ENCODE results near the gene CPS1. TPM values are rescaled to one million over a fixed set of nuclear protein-coding genes. Genes with fewer than 3 reads are reported as not detected.

Gene CPS1
- total and polyA plus RNA-seq, 2 of the 8 experiments (the other 6 are each of a cell fraction or from before 2014, with no cell fraction given), result 7.9 to 15.7 TPM

DNA sequence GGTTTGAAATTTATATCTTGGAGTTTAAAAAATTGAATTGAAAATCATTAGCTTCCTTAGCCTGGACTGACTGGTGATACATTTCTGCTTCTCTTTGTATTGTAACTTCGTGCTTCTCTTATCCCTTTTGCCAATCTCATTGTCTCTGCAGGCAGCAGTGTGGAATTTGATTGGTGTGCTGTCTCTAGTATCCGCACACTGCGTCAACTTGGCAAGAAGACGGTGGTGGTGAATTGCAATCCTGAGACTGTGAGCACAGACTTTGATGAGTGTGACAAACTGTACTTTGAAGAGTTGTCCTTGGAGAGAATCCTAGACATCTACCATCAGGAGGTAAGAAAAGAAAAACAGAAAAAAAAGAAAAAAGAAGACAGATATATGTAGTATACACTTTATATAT, 85.9 kb downstream of the CPS1 start:
- Histone ChIP-seq H2BK15ac (ENCODE audit: low read length) (no peak overlapping the region), H3K4me2 (ENCODE audit: insufficient read depth in 1 of 2, low read depth in 2 of 2, low read length in 2 of 2) (no peak overlapping the region), H2BK12ac (ENCODE audit: low read depth, low read length) (no peak overlapping the region), H3K79me2 (ENCODE audit: control insufficient read depth in 1 of 2, insufficient read depth in 2 of 2, low read length in 2 of 2) (no peaks in the 10 kb centered on the region), H3K4ac (replicated peaks; ENCODE audit: insufficient read length, low read depth, low read length) (no peak overlapping the region), H2AFZ (ENCODE audit: low read length) (no peak overlapping the region), H3K14ac (ENCODE audit: insufficient read length) (no peak overlapping the region), H2BK120ac (replicated peaks; ENCODE audit: low read depth, low read length) (no peak overlapping the region), H3K9me3 (ENCODE audit: insufficient read depth in 2 of 2, low read depth in 1 of 2, low read length in 1 of 2) (no peaks in the 10 kb centered on the region), H3K4me1 (replicated peaks in 1 of 4; ENCODE audit: control insufficient read depth in 3 of 4, insufficient read depth in 4 of 4, low read length in 3 of 4) (peaks cover 0 to 4% (median 0%) of the 10 kb centered on the region in 4 experiments; a peak in 2 of 7 replicates), H3K23ac (ENCODE audit: insufficient read length) (no peak overlapping the region), H2BK5ac (ENCODE audit: low read depth, low read length) (no peak overlapping the region), H3K56ac (replicated peaks; ENCODE audit: insufficient read length, low read depth, low read length) (no peak overlapping the region), H3K18ac (ENCODE audit: extremely low read depth, low read length) (no peak overlapping the region), H3K23me2 (ENCODE audit: low read depth, low read length) (no peaks in the 10 kb centered on the region), H3K36me3 (ENCODE audit: control insufficient read depth in 2 of 4, insufficient read depth in 4 of 4, low read length in 3 of 4) (no peaks in the 10 kb centered on the region), H4K5ac (ENCODE audit: insufficient read length, low read depth, low read length) (no peak overlapping the region), H4K91ac (replicated peaks; ENCODE audit: insufficient read length, low read length) (no peak overlapping the region), H2AK5ac (ENCODE audit: low read depth, low read length) (no peak overlapping the region), H2BK20ac (ENCODE audit: low read length) (no peak overlapping the region), H4K20me1 (replicated peaks in 1 of 2; ENCODE audit: control insufficient read depth in 1 of 2, insufficient read depth in 2 of 2, low read length in 2 of 2) (no peaks in the 10 kb centered on the region), H3K27me3 (replicated peaks in 1 of 4; ENCODE audit: control insufficient read depth in 3 of 4, extremely low read depth in 1 of 4, insufficient read depth in 3 of 4, low read length in 3 of 4) (no peaks in the 10 kb centered on the region), H3K79me1 (ENCODE audit: low read depth, low read length) (no peaks in the 10 kb centered on the region), H3K4me3 (ENCODE audit: extremely low read depth in 1 of 4, insufficient read depth in 2 of 4, low read depth in 3 of 4, low read length in 4 of 4) (no peak overlapping the region), H3K27ac (ENCODE audit: low read depth, low read length) (no peak overlapping the region), H3K9ac (replicated peaks in 1 of 4; ENCODE audit: extremely low read depth in 1 of 4, low read depth in 3 of 4, low read length in 3 of 4) (no peak overlapping the region), H4K8ac (ENCODE audit: extremely low read depth, insufficient read depth, low read length) (no peak overlapping the region; the same call in 1 of the 2 replicates)
- no peak for DNase-seq (ENCODE audit: low read depth in 1 of 2, low spot score in 2 of 2)
- no peak for FAIRE-seq
- 94% methylated on average over 4 of the region's 4 CpGs; no CpG with 5 or more reads in 1 of the 2 experiments for WGBS, 2 experiments (ENCODE audit: extremely low coverage in 1 of 2, insufficient coverage in 1 of 2, insufficient read length in 1 of 2, insufficient replicate concordance in 2 of 2, low coverage in 1 of 2, low lambda C conversion rate in 2 of 2, missing lambda C conversion rate in 1 of 2)
- ChIA-PET POLR2A (ENCODE audit: partially characterized antibody) (no interaction called here), CTCF (ENCODE audit: partially characterized antibody) (no interaction called here)
- TF ChIP-seq CTBP2 (IDR thresholded peaks at IDR 0.05; ENCODE audit: borderline replicate concordance, insufficient read depth, insufficient read length, low read length) (no peak), KDM1A (IDR thresholded peaks at IDR 0.05; ENCODE audit: borderline replicate concordance, low read length) (no peak), ZNF274 (IDR thresholded peaks at IDR 0.05; ENCODE audit: borderline replicate concordance, extremely low read depth, low read length) (no peak), RNF2 (IDR thresholded peaks at IDR 0.05; ENCODE audit: borderline replicate concordance, low read depth, low read length, missing control alignments, poor library complexity, severe bottlenecking) (no peak)
- TF ChIP-seq, protein P1, sequence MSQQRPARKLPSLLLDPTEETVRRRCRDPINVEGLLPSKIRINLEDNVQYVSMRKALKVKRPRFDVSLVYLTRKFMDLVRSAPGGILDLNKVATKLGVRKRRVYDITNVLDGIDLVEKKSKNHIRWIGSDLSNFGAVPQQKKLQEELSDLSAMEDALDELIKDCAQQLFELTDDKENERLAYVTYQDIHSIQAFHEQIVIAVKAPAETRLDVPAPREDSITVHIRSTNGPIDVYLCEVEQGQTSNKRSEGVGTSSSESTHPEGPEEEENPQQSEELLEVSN (IDR thresholded peaks at IDR 0.05), result no peak
